ENCODE results near the gene GFOD2.

The GFOD2 gene

DNA sequence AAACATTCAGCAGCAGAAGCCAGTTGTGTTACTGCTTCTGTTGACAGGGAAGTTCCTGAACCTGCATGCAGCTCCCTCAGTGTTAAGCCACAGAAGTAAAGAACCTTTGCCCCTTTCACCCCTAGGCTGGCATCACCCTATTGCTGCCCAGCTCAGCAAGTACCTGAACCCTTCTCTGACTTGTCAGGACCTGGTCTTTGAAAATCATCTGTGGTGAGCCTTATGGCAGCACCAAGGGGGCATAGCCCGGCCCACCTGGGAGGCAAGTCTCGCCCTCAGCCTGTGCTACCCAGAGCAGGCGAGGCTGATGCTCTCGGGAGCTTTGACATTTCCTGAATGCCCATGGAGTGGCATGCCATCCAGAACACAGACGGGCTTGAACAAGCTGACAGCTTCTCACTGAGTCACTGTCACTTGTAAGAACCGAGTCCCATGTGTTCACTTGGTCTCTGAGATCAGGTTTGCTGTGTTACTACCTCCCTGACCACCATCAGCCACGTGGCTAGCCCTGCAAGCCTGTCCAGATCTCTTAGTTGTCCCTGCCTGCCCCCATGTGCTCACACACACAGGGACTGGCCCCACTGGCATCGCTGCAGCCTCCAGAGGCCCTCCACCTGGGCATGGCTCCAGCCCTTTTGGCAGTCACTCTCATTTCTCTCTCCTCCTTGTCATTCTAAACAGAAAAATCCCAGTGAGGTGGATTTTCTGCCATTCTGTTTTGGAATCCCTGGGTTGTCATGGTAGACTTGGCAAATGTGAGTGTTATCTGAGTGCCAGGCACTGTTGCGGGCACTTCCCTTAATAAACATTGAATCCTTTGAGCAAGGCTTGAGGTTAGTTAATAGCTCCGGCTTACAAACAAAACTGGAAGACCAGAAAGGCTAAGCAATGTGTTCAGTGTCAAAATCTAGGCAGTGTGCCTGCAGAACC is 77.1 kb downstream of the GFOD2 start:
- Histone ChIP-seq H3K27me3 (ENCODE audit: insufficient read depth, low read length) (peaks cover 24% of the 10 kb centered on the region), H3K79me2 (ENCODE audit: control insufficient read depth, insufficient read depth, low read length, unreplicated experiment) (no peaks in the 10 kb centered on the region), H3K27ac (ENCODE audit: low read depth, low read length) (no peak overlapping the region), H3K4me1 (ENCODE audit: control insufficient read depth, insufficient read depth, low read length, unreplicated experiment) (no peaks in the 10 kb centered on the region), H3K36me3 (ENCODE audit: insufficient read depth, low read length) (peaks cover 7% of the 10 kb centered on the region; the same call in 1 of the 2 replicates), H3K4me3 (ENCODE audit: low read depth, low read length) (no peak overlapping the region), H2AFZ (ENCODE audit: low read length, unreplicated experiment) (no peak overlapping the region)

DNA sequence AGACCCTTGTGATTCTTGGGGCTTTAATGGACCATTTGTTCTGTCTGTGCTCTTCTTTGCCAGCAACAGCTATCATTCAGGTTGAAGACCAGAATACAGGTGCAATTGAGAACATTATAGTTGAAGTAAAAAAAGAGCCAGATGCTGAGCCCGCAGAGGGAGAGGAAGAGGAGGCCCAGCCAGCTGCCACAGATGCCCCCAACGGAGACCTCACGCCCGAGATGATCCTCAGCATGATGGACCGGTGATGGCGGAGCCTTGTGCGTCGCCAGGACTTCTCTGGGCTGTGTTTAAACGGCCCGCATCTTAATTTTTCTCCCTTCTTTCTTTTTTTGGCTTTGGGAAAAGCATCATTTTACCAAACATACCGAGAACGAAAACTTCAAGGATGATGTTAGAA is 81.5 kb downstream of the GFOD2 start:
- H3K79me2 ChIP-seq (ENCODE audit: control insufficient read depth, insufficient read depth, low read length, unreplicated experiment): no peaks in the 10 kb centered on the region
- H3K36me3 ChIP-seq (ENCODE audit: insufficient read depth, low read length): peaks cover 7% of the 10 kb centered on the region; the same call in 1 of the 2 replicates
- H3K27me3 ChIP-seq (ENCODE audit: insufficient read depth, low read length): no peaks in the 10 kb centered on the region
- H2AFZ ChIP-seq (ENCODE audit: low read length, unreplicated experiment): no peak overlapping the region
- H3K4me3 ChIP-seq (ENCODE audit: low read depth, low read length): no peak overlapping the region
- no peaks in the 10 kb centered on the region for H3K4me1 ChIP-seq (ENCODE audit: control insufficient read depth, insufficient read depth, low read length, unreplicated experiment)
- H3K27ac ChIP-seq (ENCODE audit: low read depth, low read length): no peak overlapping the region

- Histone ChIP-seq H2AFZ (ENCODE audit: low read length, unreplicated experiment) (no peak overlapping the region), H3K79me2 (ENCODE audit: control insufficient read depth, insufficient read depth, low read length, unreplicated experiment) (no peaks in the 10 kb centered on the region), H3K27me3 (ENCODE audit: insufficient read depth, low read length) (no peaks in the 10 kb centered on the region), H3K4me3 (ENCODE audit: low read depth, low read length) (no peak overlapping the region), H3K27ac (ENCODE audit: low read depth, low read length) (no peak overlapping the region), H3K36me3 (ENCODE audit: insufficient read depth, low read length) (peaks cover 7% of the 10 kb centered on the region; the same call in 1 of the 2 replicates), H3K4me1 (ENCODE audit: control insufficient read depth, insufficient read depth, low read length, unreplicated experiment) (no peaks in the 10 kb centered on the region)
Observed at GRCh38 chr16:67636713-67637112, 82.4 kb downstream of the GFOD2 start.

GRCh38 chr16:67632415-67633172 is 86.5 kb downstream of the GFOD2 start:
- peaks cover under 1% of the 10 kb centered on the region; the same call in 1 of the 2 replicates for H3K36me3 ChIP-seq (ENCODE audit: insufficient read depth, low read length)

DNA sequence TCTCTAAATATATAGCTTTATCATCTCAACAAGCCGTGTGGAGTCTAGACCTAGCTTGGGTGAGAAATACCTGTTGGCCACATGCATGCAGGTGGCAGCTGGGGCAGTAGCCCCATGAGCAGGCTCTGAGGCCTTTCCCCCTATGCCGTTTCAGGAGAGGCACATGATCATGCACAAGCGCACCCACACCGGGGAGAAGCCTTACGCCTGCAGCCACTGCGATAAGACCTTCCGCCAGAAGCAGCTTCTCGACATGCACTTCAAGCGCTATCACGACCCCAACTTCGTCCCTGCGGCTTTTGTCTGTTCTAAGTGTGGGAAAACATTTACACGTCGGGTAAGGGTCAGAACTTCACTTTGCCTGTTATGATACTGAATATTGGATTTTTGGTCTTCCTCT is 90.9 kb downstream of the GFOD2 start:
- H3K4me1 ChIP-seq (ENCODE audit: control insufficient read depth, insufficient read depth, low read length, unreplicated experiment): no peaks in the 10 kb centered on the region
- peaks cover 6% of the 10 kb centered on the region; the same call in 1 of the 2 replicates for H3K36me3 ChIP-seq (ENCODE audit: insufficient read depth, low read length)
- H2AFZ ChIP-seq (ENCODE audit: low read length, unreplicated experiment): no peak overlapping the region
- no peak overlapping the region for H3K27ac ChIP-seq (ENCODE audit: low read depth, low read length)
- H3K79me2 ChIP-seq (ENCODE audit: control insufficient read depth, insufficient read depth, low read length, unreplicated experiment): no peaks in the 10 kb centered on the region
- H3K4me3 ChIP-seq (ENCODE audit: low read depth, low read length): no peak overlapping the region
- H3K27me3 ChIP-seq (ENCODE audit: insufficient read depth, low read length): no peaks in the 10 kb centered on the region

More at GRCh38 chr16:67632415-67633172, 86.5 kb downstream of the GFOD2 start:
- Histone ChIP-seq H3K79me2 (ENCODE audit: control insufficient read depth, insufficient read depth, low read length, unreplicated experiment) (no peaks in the 10 kb centered on the region), H3K4me3 (ENCODE audit: low read depth, low read length) (no peak overlapping the region), H3K27me3 (ENCODE audit: insufficient read depth, low read length) (no peaks in the 10 kb centered on the region), H3K27ac (ENCODE audit: low read depth, low read length) (no peak overlapping the region), H3K4me1 (ENCODE audit: control insufficient read depth, insufficient read depth, low read length, unreplicated experiment) (no peaks in the 10 kb centered on the region), H2AFZ (ENCODE audit: low read length, unreplicated experiment) (no peak overlapping the region)

Data from ACC112 (cell line).